K562 (cell line): ENCODE measurements around the gene TMEM25. TPM values are rescaled to one million over a fixed set of nuclear protein-coding genes. Genes with fewer than 3 reads are reported as not detected.

Experiments
- ARID4B ChIP-seq: sonication (generic); formaldehyde crosslinking; IDR thresholded peaks from 2 replicates; pipeline ENCODE4 v1.8.0; 2022; ENCODE audit warnings: mild to moderate bottlenecking, missing genetic modification reagents
- BRD9 ChIP-seq: fragments of 450-650 bp; IDR thresholded peaks from 2 replicates; pipeline ENCODE4 v1.6.1; 2018; ENCODE audit warnings: low read depth; ENCODE audit not compliant: partially characterized antibody
- CBX1 ChIP-seq: sonication (generic); IDR thresholded peaks from 2 replicates; pipeline ENCODE4 v1.6.1; 2016; ENCODE audit warnings: antibody characterized with exemption, low read depth, mild to moderate bottlenecking
- FOXJ2 ChIP-seq: fragments of 200-800 bp; sonication (Bioruptor generic); IDR thresholded peaks from 2 replicates; pipeline ENCODE4 v1.6.1; 2016; ENCODE audit warnings: missing genetic modification characterization, missing compliant biosample characterization
- GATAD2B ChIP-seq: fragments of 450-650 bp; IDR thresholded peaks from 2 replicates; pipeline ENCODE4 v1.6.1; 2017; ENCODE audit warnings: mild to moderate bottlenecking, borderline replicate concordance
- HCFC1 ChIP-seq: IDR thresholded peaks from 2 replicates; pipeline ENCODE4 v1.6.1; 2012; ENCODE audit warnings: low read depth, low read length, improper control_type of control experiment
- HIVEP1 ChIP-seq: fragments of 250-450 bp; sonication (Bioruptor Pico); IDR thresholded peaks from 2 replicates; pipeline ENCODE4 v1.4.0; 2020; ENCODE audit warnings: mild to moderate bottlenecking
- IFI16 ChIP-seq: fragments of 250-450 bp; sonication (Bioruptor Pico); IDR thresholded peaks from 2 replicates; pipeline ENCODE4 v2.1.2; 2022; ENCODE audit warnings: mild to moderate bottlenecking, inconsistent platforms
- JUN ChIP-seq, 2 experiments: sonication (generic) in 1 of 2; formaldehyde crosslinking in 1 of 2; IDR thresholded peaks; 2 replicates each; pipeline versions ENCODE4 v1.6.1 to v1.8.0; 2012 to 2022; ENCODE audit warnings: borderline replicate concordance in 2 of 2, mild to moderate bottlenecking in 2 of 2, improper control_type of control experiment in 1 of 2, low read depth in 1 of 2, low read length in 1 of 2, missing genetic modification reagents in 1 of 2
- MIER1 ChIP-seq: fragments of 450-650 bp; IDR thresholded peaks from 2 replicates; pipeline ENCODE4 v1.6.1; 2016; ENCODE audit warnings: antibody characterized with exemption, mild to moderate bottlenecking, low read depth
- NR0B1 ChIP-seq: fragments of 450-650 bp; IDR thresholded peaks from one replicate; pipeline ENCODE4 v1.6.1; 2018; ENCODE audit warnings: mild to moderate bottlenecking, moderate library complexity; ENCODE audit not compliant: partially characterized antibody
- PHB2 ChIP-seq: fragments of 450-650 bp; IDR thresholded peaks from 2 replicates; pipeline ENCODE4 v1.6.1; 2017; ENCODE audit warnings: low read depth
- POLR3G ChIP-seq: IDR thresholded peaks from 2 replicates; pipeline ENCODE4 v1.6.1; 2011; ENCODE audit not compliant: insufficient read length, insufficient replicate concordance; ENCODE audit errors: extremely low read depth
- PTTG1 ChIP-seq: fragments of 450-650 bp; IDR thresholded peaks from 2 replicates; pipeline ENCODE4 v1.6.1; 2016; ENCODE audit warnings: low read depth, mild to moderate bottlenecking, missing genetic modification characterization, missing compliant biosample characterization
- RAD51 ChIP-seq: fragments of 450-650 bp; IDR thresholded peaks from 2 replicates; pipeline ENCODE4 v1.7.1; 2016; ENCODE audit warnings: low read depth, mild to moderate bottlenecking, borderline replicate concordance
- SOX6 ChIP-seq: fragments of 450-650 bp; IDR thresholded peaks from 2 replicates; pipeline ENCODE4 v1.6.1; 2014; ENCODE audit warnings: mild to moderate bottlenecking
- SRSF3 ChIP-seq: fragments of 200-400 bp; formaldehyde crosslinking; IDR thresholded peaks from 2 replicates; pipeline ENCODE4 v1.6.1; 2016; ENCODE audit warnings: mild to moderate bottlenecking, low read length, moderate library complexity; ENCODE audit not compliant: insufficient read depth
- TCFL5 ChIP-seq: fragments of 250-450 bp; sonication (Bioruptor Pico); conservative IDR thresholded peaks from 2 replicates; pipeline ENCODE4 v1.6.1; 2021; ENCODE audit warnings: mild to moderate bottlenecking, moderate library complexity, matching md5 sums
- ZBTB7A ChIP-seq: IDR thresholded peaks from 2 replicates; pipeline ENCODE4 v1.6.1; 2011; ENCODE audit warnings: low read depth, mild to moderate bottlenecking, low read length, moderate library complexity, borderline replicate concordance; ENCODE audit not compliant: control insufficient read depth
- ZNF121 ChIP-seq: sonication (generic); formaldehyde crosslinking; conservative IDR thresholded peaks from 2 replicates; pipeline ENCODE4 v1.8.0; 2022; ENCODE audit warnings: missing genetic modification reagents
- ZNF23 ChIP-seq: fragments of 250-450 bp; sonication (Bioruptor Pico); IDR thresholded peaks from 2 replicates; pipeline ENCODE4 v1.4.0; 2020; ENCODE audit warnings: mild to moderate bottlenecking
- ZNF239 ChIP-seq: fragments of 250-450 bp; sonication (Bioruptor Pico); IDR thresholded peaks from 2 replicates; pipeline ENCODE4 v1.4.0; 2020; ENCODE audit warnings: mild to moderate bottlenecking
- ZNF324 ChIP-seq: fragments of 250-450 bp; sonication (Bioruptor Pico); IDR thresholded peaks from 2 replicates; pipeline ENCODE4 v1.4.0; 2020; ENCODE audit warnings: mild to moderate bottlenecking
- ZNF444 ChIP-seq: fragments of 250-450 bp; sonication (Bioruptor Pico); IDR thresholded peaks from 2 replicates; pipeline ENCODE4 v1.4.0; 2020; ENCODE audit warnings: mild to moderate bottlenecking, moderate library complexity
- polyA plus RNA-seq, 8 experiments: library from polyadenylated mRNA; depleted of rRNA in 4 of 8; stranded (reverse) in 5 of 8; unstranded in 3 of 8; fragments of >200 nt; fragmentation: Nextera tagmentation in 2 of 8; fragmentation: Illumina TruSeq in 1 of 8; extraction: Ambion mirVana in 2 of 8; extraction: Trizol in 1 of 8; gene quantifications; 2 replicates each; pipeline versions ENCODE4 v1.2.1 to v1.2.3, GENCODE V29; 2011 to 2014; ENCODE audit warnings: inconsistent platforms in 1 of 8, missing spikeins in 1 of 8
- total RNA-seq, 7 experiments: library from RNA; depleted of rRNA in 6 of 7; stranded (reverse); fragments of >200 nt in 6 of 7; fragmentation: Illumina TruSeq in 2 of 7; extraction: Trizol in 2 of 7; gene quantifications; 2 replicates each; pipeline versions ENCODE4 v1.2.1 to v1.2.3, GENCODE V29; 2011 to 2021; ENCODE audit warnings: low replicate concordance in 1 of 7

TMEM25 gene
- total and polyA plus RNA-seq, 9 of the 15 experiments (the other 6 are each of a cell fraction or from before 2014, with no cell fraction given), result 0.34 to 3.8 (median 2.0) TPM

- TF ChIP-seq SRSF3, result no peak
- no peak; the same call in 1 of the 2 replicates for TF ChIP-seq ARID4B (CRISPR knock-in tag)
- peak; percentile 85; the same call in 1 of the 2 replicates for TF ChIP-seq ZBTB7A
- no peak for TF ChIP-seq POLR3G
- no peak for TF ChIP-seq NR0B1
- no peak for TF ChIP-seq TCFL5 (CRISPR knock-in tag)
- TF ChIP-seq HCFC1, result peak; percentile 62
- no peak for TF ChIP-seq PTTG1 (tag)
- TF ChIP-seq PHB2, result no peak
- no peak for TF ChIP-seq BRD9
- TF ChIP-seq MIER1, result no peak
- no peak for TF ChIP-seq ZNF121 (CRISPR knock-in tag)
- TF ChIP-seq ZNF239, result no peak
- no peak for TF ChIP-seq FOXJ2 (tag)
- TF ChIP-seq ZNF23 (CRISPR knock-in tag), result no peak
- TF ChIP-seq ZNF324, result no peak
- no peak for TF ChIP-seq HIVEP1 (CRISPR knock-in tag)
- TF ChIP-seq RAD51, result no peak
- TF ChIP-seq CBX1, result no peak; the same call in 1 of the 2 replicates
- TF ChIP-seq GATAD2B, result no peak; the same call in 1 of the 2 replicates
- no peak for TF ChIP-seq JUN (IDR thresholded peaks at IDR 0.05; ENCODE audit: borderline replicate concordance, low read depth, low read length)
- 0 out of 2 replicates have a peak, but pooled peaks have one; percentile 2 for TF ChIP-seq JUN (CRISPR knock-in tag; IDR thresholded peaks at IDR 0.05; ENCODE audit: borderline replicate concordance)
- TF ChIP-seq IFI16 (CRISPR knock-in tag), result no peak
- no peak for TF ChIP-seq ZNF444
- no peak for TF ChIP-seq SOX6
These were observed at the start of gene TMEM25 (continued) for GRCh38 chr11:118530683-118531596.
